IgD-negative memory B cell (primary cell): ENCODE measurements around the gene CYP27B1. TPM values are rescaled to one million over a fixed set of nuclear protein-coding genes. Genes with fewer than 3 reads are reported as not detected.
A peak's percentile ranks its signal among the peaks of the same experiment; 100 is the strongest.

ENCODE experiments used
- H3K27ac Mint-ChIP-seq, 3 donors: one replicate each; pipeline ENCODE4 v1.8.0; 2020 to 2022; ENCODE audit warnings: mild to moderate bottlenecking in 3 of 3, mixed read lengths in 3 of 3, moderate library complexity in 1 of 3
- H3K27me3 Mint-ChIP-seq: one replicate; pipeline ENCODE4 v1.8.0; 2021; ENCODE audit warnings: mixed read lengths
- H3K36me3 Mint-ChIP-seq: one replicate; pipeline ENCODE4 v1.8.0; 2020; ENCODE audit warnings: mild to moderate bottlenecking, mixed read lengths
- H3K4me1 Mint-ChIP-seq, 3 donors: one replicate each; pipeline ENCODE4 v1.8.0; 2020 to 2022; ENCODE audit warnings: mixed read lengths in 3 of 3, mild to moderate bottlenecking in 1 of 3
- H3K4me3 Mint-ChIP-seq, 4 donors: one replicate each; pipeline ENCODE4 v1.8.0; 2020 to 2022; ENCODE audit warnings: mild to moderate bottlenecking in 4 of 4, mixed read lengths in 4 of 4, moderate library complexity in 3 of 4
- H3K9me3 Mint-ChIP-seq, 3 donors: one replicate each; pipeline ENCODE4 v1.8.0; 2020 to 2021; ENCODE audit warnings: mixed read lengths in 3 of 3, mild to moderate bottlenecking in 1 of 3
- polyA plus RNA-seq: library from polyadenylated mRNA; unstranded; fragments of 300-500 nt; fragmentation: Illumina TruSeq; gene quantifications from one replicate; pipeline ENCODE4 v1.2.3, GENCODE V29; 2021

Gene CYP27B1
- polyA plus RNA-seq, 1 donor from 2014 or later, result 0.09 TPM

DNA sequence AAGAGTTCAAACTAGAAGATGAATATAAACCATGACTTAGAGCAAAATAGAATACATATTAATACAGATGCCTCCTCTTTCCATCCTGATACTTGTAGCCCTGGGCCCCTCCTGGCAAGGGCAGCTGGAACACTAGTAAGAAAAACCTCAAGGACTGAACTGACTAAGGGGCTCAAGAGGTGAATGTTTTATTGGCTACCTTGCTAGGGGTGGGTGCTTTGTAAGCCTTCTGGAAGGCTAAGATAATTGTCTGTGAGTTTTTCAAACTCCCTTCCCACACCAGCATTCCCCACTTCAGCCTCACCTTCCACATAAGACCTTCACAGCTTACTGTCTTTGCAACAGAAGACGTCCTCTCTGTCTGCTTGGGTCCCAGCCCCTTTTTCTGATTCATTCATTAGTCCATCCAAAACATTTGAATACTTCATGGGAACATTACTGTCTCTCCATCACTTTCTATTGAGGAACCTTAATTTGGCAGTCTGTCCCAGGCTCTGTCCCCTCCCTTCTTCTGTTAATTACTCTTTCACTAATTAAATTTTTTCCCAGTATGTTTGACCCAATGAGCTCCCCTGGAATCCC is 13.0 kb downstream of the CYP27B1 start:
- Mint-ChIP-seq H3K27ac (peak overlapping the region; percentile 65 to 98 (median 85)), H3K4me1 (peaks cover 22 to 47% (median 45%) of the 10 kb centered on the region in 3 donors), H3K4me3 (peak overlapping the region; percentile 77 to 97 (median 93)), H3K27me3 (no peaks in the 10 kb centered on the region), H3K9me3 (no peaks in the 10 kb centered on the region), H3K36me3 (peaks cover 3% of the 10 kb centered on the region)

DNA sequence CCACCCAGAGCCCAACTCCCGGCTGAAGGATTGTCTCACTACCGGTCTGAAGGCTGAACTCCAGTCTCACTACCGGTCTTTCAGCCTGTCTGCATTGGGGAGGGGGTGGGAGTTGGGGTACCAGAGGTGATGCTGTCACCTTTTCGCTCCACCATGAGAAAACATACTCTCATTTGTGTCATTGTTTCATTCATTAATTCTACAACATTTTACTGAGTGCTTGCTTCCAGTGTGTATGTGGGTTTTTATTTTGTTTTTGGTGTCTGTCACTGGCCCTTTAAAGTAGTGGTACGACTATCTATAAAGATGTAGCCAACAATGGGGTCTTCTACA is 14.2 kb downstream of the CYP27B1 start:
- Mint-ChIP-seq H3K27ac (peak overlapping the region; percentile 85 to 98 (median 96)), H3K4me1 (peaks cover 22 to 45% (median 44%) of the 10 kb centered on the region in 3 donors), H3K36me3 (peaks cover 3% of the 10 kb centered on the region), H3K27me3 (no peaks in the 10 kb centered on the region), H3K4me3 (peak overlapping the region; percentile 77 to 95 (median 90)), H3K9me3 (no peaks in the 10 kb centered on the region)

DNA sequence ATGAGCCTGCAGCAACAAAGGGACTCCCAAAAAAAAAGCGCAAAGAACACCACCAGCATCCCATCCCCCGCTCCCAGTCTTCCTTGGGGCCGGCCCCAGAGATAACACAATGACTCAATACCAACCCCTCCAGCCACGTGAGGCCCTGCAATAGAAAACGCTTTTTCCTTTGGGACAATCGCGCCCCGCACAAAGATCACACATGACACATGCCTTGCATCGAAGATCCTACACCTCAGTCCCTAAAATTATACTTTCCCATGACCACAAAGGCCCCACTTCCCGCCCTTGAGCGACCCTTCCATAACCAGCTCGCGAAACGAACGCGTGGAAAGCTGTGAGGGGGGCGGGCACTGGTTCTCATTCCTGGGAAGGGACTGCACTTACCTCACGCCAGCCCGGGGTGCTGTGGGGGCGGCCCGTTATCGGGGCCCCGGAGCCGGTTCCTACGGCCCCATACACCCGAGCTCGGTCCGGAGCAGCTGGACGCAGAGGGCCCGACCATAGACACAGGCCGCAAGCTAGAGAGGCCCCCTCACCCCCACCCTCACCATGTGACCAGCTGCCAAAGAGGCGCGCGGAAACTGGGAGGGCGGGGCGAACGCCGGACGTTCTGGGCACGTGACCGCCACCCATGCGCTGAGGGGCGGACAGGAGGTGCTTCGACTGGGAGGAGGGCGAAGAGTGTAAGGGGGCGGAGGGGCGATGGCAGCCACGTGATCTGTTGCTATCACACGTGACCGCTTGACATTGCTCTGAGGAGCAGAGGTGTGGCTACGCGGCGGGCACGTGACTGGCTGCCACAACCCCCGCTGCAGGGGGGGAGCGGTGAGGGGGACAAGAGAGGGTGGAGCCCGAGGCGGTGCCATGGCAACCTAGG is 14.8 kb downstream of the CYP27B1 start, which contains the start of gene CDK4:
Gene CDK4, minus strand, starts transcription at position 523 of the 880 bp plus-strand sequence. CDS start 593 bp downstream, outside the sequence.
- peak within 1 kb of the TSS; percentile 85 to 98 (median 96) for H3K27ac Mint-ChIP-seq
- H3K4me1 Mint-ChIP-seq, result peaks cover 22 to 44% (median 43%) of the 10 kb centered on the region in 3 donors
- H3K36me3 Mint-ChIP-seq, result peaks cover 1% of the 10 kb centered on the region

DNA sequence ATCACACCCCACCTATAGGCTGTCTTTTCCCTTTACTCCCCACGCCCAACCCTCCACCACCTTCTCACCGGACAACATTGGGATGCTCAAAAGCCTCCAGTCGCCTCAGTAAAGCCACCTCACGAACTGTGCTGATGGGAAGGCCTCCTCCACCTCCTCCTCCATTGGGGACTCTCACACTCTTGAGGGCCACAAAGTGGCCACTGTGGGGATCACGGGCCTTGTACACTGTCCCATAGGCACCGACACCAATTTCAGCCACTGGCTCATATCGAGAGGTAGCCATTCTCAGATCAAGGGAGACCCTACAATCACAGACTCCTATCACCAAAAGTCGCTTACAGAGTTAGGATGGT is 15.5 kb downstream of the CYP27B1 start:
- H3K36me3 Mint-ChIP-seq, result peaks cover 1% of the 10 kb centered on the region
- peak overlapping the region; percentile 85 to 98 (median 96) for H3K27ac Mint-ChIP-seq
- H3K4me1 Mint-ChIP-seq, result peaks cover 18 to 40% (median 38%) of the 10 kb centered on the region in 3 donors
- H3K4me3 Mint-ChIP-seq, result peak overlapping the region; percentile 77 to 95 (median 90)
- H3K9me3 Mint-ChIP-seq, result no peaks in the 10 kb centered on the region
- no peaks in the 10 kb centered on the region for H3K27me3 Mint-ChIP-seq

More for the DNA sequence above, 14.8 kb downstream of the CYP27B1 start, which contains the start of gene CDK4:
- Mint-ChIP-seq H3K9me3 (no peaks in the 10 kb centered on the region), H3K4me3 (peak within 1 kb of the TSS; percentile 77 to 95 (median 90)), H3K27me3 (no peaks in the 10 kb centered on the region)

DNA sequence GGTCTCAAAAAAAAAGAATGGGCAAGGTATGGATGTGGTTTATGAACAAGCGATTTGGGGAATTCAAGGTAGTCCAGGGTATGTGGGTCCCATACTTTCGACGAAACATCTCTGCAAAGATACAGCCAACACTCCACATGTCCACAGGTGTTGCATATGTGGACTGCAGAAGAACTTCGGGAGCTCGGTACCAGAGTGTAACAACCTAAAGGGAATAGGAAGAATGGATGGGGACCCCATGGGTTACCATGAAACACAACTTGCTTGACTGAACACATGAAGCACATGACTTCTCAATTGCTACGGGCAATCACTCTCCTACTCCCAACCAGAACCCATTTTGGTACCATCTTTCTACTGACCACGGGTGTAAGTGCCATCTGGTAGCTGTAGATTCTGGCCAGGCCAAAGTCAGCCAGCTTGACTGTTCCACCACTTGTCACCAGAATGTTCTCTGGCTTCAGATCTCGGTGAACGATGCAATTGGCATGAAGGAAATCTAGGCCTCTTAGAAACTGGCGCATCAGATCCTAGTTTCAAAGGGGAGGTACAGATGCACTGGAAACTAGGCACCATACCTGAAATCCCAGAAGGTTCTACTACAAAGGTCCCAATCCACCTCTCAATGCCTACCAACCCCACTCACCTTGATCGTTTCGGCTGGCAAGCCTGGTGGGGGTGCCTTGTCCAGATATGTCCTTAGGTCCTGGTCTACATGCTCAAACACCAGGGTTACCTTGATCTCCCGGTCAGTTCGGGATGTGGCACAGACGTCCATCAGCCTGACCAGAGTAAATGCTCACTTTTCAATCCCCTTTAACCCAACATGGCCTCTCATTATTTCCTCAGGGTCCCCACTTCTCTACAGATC is 16.1 kb downstream of the CYP27B1 start:
- Mint-ChIP-seq H3K27me3 (no peaks in the 10 kb centered on the region), H3K4me1 (peaks cover 19 to 42% (median 39%) of the 10 kb centered on the region in 3 donors), H3K36me3 (no peaks in the 10 kb centered on the region), H3K9me3 (no peaks in the 10 kb centered on the region), H3K4me3 (peak overlapping the region; percentile 77 to 95 (median 90)), H3K27ac (peak overlapping the region in 2 of 3 donors; percentile 85 to 98)

DNA sequence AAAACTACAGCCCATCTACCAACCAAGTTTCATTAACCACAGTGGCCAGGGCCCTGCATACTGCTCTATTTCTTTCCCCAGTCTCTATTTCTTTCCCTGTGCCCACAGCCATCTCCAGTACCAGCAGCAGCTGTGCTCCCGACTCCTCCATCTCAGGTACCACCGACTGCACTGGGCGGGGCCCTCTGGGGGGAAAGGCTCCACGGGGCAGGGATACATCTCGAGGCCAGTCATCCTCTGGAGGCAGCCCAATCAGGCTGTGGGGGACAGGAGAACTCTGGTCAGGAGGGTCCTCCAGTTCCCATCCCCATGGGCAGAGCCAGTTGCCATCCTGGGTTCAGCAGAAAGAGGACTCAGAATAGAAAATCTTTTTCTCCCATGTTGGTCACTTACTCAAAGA is 17.8 kb downstream of the CYP27B1 start:
- H3K4me3 Mint-ChIP-seq, result peak overlapping the region in 1 of 4 donors; percentile 5
- H3K4me1 Mint-ChIP-seq, result peaks cover 25 to 47% (median 42%) of the 10 kb centered on the region in 3 donors

DNA sequence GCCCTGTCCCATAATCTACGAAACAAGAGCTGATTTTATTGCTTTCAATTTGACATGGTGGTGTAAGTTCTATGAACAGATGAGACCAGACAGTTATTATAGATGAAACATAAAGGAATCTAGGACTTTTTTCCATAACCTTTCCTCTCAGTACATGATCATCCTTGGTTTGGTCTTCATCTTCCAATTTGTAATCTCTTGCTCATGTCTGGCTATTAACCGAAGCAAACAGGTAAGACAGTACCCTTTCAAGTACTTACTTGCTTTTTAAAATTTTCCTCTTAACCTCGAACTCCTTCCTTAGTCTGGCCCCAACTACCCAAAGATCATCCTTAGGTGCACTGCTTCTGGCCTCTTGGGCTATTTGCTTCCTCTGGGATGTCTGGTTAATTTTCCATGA is 20.9 kb downstream of the CYP27B1 start:
- peak overlapping the region; percentile 78 to 97 (median 95) for H3K4me3 Mint-ChIP-seq
- H3K36me3 Mint-ChIP-seq, result no peaks in the 10 kb centered on the region
- H3K9me3 Mint-ChIP-seq, result no peaks in the 10 kb centered on the region
- peak overlapping the region; percentile 62 to 97 (median 88) for H3K27ac Mint-ChIP-seq
- H3K27me3 Mint-ChIP-seq, result peaks cover under 1% of the 10 kb centered on the region
- peaks cover 16 to 35% (median 33%) of the 10 kb centered on the region in 3 donors for H3K4me1 Mint-ChIP-seq

More for the DNA sequence above, 17.8 kb downstream of the CYP27B1 start:
- no peaks in the 10 kb centered on the region for H3K27me3 Mint-ChIP-seq
- no peaks in the 10 kb centered on the region for H3K9me3 Mint-ChIP-seq
- H3K36me3 Mint-ChIP-seq, result no peaks in the 10 kb centered on the region
- H3K27ac Mint-ChIP-seq, result no peak overlapping the region

DNA sequence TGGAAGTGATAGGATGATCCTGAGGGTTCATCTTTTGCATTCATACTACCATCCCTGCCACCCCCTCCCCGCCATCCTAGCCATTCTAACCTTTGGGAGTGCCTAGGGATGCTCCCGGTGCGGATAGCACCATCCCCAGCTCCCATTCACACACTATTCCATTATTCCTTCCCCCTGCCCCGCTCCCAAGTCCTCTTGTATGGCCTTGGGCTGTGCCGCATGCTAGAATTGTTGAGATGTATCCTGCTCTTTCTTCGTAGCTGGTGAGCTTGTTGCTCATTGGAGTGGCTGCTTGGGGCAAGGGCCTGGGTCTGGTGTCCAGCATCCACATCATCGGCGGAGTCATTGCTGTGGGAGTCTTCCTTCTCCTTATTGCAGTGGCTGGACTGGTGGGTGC is 21.4 kb downstream of the CYP27B1 start:
- Mint-ChIP-seq H3K36me3 (no peaks in the 10 kb centered on the region), H3K27ac (peak overlapping the region; percentile 62 to 97 (median 97)), H3K4me3 (peak overlapping the region; percentile 78 to 97 (median 95)), H3K9me3 (no peaks in the 10 kb centered on the region), H3K27me3 (peaks cover 2% of the 10 kb centered on the region), H3K4me1 (peaks cover 21 to 36% (median 35%) of the 10 kb centered on the region in 3 donors)

DNA sequence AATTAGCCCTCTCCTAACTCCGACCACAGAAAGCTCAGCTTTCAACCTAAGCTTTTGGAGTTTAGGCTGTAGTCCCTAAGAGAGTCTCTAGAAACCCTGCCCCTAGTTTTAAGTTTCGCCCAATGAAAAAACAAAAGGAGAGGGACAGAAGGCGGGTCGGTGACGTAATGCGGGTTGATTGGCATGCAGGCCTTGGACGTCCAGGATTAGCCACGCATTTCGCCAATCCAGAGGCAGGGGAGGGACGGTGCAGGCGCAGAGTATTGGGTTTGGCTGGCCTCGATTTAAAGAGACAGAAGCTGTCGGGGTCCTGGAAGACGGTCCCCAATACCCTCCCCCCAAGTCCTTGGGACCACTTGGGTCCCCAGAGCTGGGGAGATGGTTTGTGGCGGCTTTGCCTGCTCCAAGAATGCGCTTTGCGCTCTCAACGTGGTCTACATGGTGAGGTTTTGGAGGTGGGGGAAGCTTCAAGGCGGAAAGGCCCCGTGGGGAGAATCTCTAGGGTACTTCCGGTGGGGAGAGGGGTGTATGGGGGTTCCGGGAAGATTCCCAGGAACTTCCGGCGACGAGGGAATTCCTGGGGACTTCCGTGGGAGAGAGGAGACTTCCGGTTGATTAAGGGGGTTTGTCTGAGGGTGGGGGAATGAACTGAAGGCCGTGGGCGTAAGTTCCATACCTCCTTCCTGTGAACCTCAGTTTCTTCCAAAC is 21.9 kb downstream of the CYP27B1 start, which contains the start of gene TSPAN31:
Gene TSPAN31, plus strand, starts transcription at position 263 of the 708 bp plus-strand sequence. Its CDS starts 116 bp downstream, at position 379.
- Mint-ChIP-seq H3K9me3 (no peaks in the 10 kb centered on the region), H3K36me3 (no peaks in the 10 kb centered on the region), H3K4me3 (peak within 1 kb of the TSS; percentile 78 to 97 (median 95)), H3K4me1 (peaks cover 21 to 37% (median 34%) of the 10 kb centered on the region in 3 donors), H3K27ac (peak within 1 kb of the TSS; percentile 62 to 97 (median 97)), H3K27me3 (peaks cover 2% of the 10 kb centered on the region)

DNA sequence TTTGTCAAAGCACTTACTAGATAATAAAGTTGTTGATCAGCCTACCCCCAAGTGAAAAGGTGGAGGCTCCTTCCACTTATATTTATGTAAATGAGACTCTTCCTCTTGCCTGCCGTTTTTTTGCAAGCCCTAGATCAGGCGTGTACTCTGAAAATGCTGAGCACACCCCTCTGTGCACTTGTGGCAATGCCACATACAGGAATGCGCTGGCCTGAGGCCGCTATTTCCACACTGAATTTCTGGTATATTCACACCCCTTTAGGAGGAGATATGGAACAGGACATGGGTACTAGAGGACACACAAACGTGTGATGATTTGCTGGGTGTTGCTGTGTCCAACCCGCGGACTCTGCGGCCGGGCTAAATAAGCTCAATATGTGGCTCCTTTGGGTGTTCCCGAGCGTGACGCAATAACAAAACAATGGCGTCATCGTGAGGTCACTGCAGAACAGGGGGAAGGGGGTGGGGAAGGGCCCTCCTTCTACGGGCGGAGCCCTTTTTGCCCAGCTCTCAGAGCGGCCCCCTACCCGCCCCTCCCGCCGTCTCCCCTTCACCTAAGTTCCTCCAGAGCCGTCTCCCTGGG is 22.6 kb downstream of the CYP27B1 start:
- Mint-ChIP-seq H3K27me3 (peaks cover 2% of the 10 kb centered on the region), H3K27ac (peak overlapping the region; percentile 62 to 97 (median 97)), H3K4me3 (peak overlapping the region; percentile 78 to 97 (median 95)), H3K36me3 (no peaks in the 10 kb centered on the region), H3K9me3 (no peaks in the 10 kb centered on the region), H3K4me1 (peaks cover 21 to 39% (median 39%) of the 10 kb centered on the region in 3 donors)

DNA sequence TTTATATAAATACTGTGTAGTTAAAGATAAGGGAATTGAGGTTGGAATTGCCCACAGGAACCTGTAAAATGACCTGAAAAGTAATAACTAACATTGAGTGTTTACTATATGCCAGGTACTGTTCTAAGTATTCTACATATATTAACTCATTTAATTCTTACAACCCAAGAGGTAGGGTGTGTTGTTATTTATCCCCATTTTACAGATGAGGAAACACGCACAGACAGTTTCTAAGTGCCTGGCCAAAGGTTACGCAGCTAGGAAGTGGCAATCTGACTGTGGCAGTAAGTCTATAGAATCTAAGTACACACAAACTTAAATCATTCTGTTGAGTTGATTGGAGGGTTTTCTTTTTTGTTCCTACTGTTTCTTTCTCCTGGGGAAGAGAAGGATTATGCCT is 23.1 kb downstream of the CYP27B1 start:
- H3K27me3 Mint-ChIP-seq, result peaks cover 2% of the 10 kb centered on the region

DNA sequence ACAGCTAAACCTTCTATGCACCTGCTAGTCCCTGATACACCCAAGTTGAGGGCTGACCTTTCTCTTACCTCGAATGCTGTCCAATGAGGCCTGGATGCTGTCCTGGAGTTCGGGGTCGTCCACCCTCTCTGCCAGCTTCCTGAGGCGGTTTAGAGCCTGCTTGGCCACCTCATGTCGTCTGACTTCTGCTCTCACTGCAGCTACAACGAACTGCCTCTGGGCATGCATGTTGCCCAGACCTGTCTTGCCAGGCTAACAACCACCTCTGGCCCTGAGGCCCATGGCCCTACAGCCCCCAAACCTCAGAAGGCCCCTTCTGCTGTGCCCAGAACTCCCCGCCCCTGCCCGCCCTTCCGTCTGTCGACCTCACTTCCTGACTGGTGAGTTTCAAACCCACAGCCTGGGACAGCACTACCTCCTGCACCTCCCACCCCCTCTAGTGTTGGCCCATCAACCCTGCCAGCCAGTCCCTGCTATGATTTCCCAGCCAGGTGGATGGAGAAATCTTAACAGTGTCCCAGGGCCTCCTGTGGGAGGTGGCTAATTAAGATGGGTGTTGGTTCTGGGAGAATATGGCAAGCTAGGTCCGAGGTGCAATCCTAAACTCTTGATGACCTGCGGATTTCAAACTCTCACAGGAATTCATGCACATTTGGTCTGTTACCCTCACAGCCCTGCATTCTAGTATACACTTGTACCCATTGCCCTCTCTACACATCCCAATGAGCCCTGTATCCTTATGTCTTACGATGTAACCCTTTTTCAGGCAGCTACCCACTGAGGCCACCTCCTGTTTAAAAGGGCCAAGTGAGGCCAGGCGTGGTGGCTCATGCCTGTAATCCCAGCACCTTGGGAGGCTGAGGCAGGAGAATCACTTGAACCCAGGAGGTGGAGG is 24.8 kb downstream of the CYP27B1 start:
- Mint-ChIP-seq H3K4me1 (peaks cover 21 to 43% (median 40%) of the 10 kb centered on the region in 3 donors), H3K9me3 (no peaks in the 10 kb centered on the region), H3K36me3 (no peaks in the 10 kb centered on the region), H3K27me3 (peaks cover 2% of the 10 kb centered on the region), H3K4me3 (peak overlapping the region; percentile 82 to 97 (median 92)), H3K27ac (peak overlapping the region; percentile 81 to 93 (median 91))

More for the DNA sequence above, 23.1 kb downstream of the CYP27B1 start:
- Mint-ChIP-seq H3K4me3 (peak overlapping the region; percentile 3 to 96 (median 86)), H3K27ac (peak overlapping the region; percentile 62 to 97 (median 97)), H3K4me1 (peaks cover 21 to 43% (median 40%) of the 10 kb centered on the region in 3 donors), H3K36me3 (no peaks in the 10 kb centered on the region), H3K9me3 (no peaks in the 10 kb centered on the region)

DNA sequence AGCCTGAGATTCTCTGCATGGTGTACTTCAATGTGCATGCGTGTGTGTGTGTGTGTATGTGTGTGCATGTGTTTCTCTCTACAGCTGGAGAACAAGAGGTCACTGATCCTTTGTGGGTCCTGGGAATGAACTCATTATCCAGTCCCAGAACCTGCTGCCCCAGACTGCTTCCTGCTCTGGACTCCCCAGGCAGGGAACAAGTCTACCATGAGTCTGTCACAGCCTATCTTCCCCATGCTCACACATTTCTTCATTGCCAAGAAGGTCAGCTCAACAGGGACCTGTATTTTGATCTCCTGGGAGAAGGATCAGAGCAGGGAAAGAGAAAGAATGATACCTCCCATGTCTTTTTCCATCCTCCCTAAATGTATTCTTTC is 25.5 kb downstream of the CYP27B1 start:
- H3K9me3 Mint-ChIP-seq, result no peaks in the 10 kb centered on the region
- peak overlapping the region; percentile 81 to 94 (median 93) for H3K27ac Mint-ChIP-seq
- H3K4me1 Mint-ChIP-seq, result peaks cover 20 to 46% (median 40%) of the 10 kb centered on the region in 3 donors
- no peaks in the 10 kb centered on the region for H3K36me3 Mint-ChIP-seq
- peaks cover 2% of the 10 kb centered on the region for H3K27me3 Mint-ChIP-seq
- peak overlapping the region; percentile 82 to 97 (median 92) for H3K4me3 Mint-ChIP-seq
